ENCODE results near the gene FHAD1.

Gene FHAD1

GRCh38 chr1:15331180-15331579 is 84.2 kb downstream of the FHAD1 start:
- DNase-seq (ENCODE audit: low read depth): no peak
- no peak for TF ChIP-seq CTCF (IDR thresholded peaks at IDR 0.05; ENCODE audit: low read depth, low read length, missing control alignments)
- no peak overlapping the region for H3K4me3 ChIP-seq (ENCODE audit: low read depth, low read length)

- no peak for TF ChIP-seq CTCF (IDR thresholded peaks at IDR 0.05; ENCODE audit: low read depth, low read length, missing control alignments)
- H3K4me3 ChIP-seq (ENCODE audit: low read depth, low read length): no peak overlapping the region
- DNase-seq (ENCODE audit: low read depth): no peak
Observed at GRCh38 chr1:15331734-15332133, 84.7 kb downstream of the FHAD1 start.

- DNase-seq (ENCODE audit: low read depth): no peak
- TF ChIP-seq CTCF (IDR thresholded peaks at IDR 0.05; ENCODE audit: low read depth, low read length, missing control alignments): no peak
Observed at GRCh38 chr1:15332525-15332924, 85.5 kb downstream of the FHAD1 start.

GRCh38 chr1:15332952-15333715 is 86.1 kb downstream of the FHAD1 start:
- DNase-seq (ENCODE audit: low read depth): no peak
- H3K4me3 ChIP-seq (ENCODE audit: low read depth, low read length): no peak overlapping the region
- no peak for TF ChIP-seq CTCF (IDR thresholded peaks at IDR 0.05; ENCODE audit: low read depth, low read length, missing control alignments)

More at GRCh38 chr1:15332525-15332924, 85.5 kb downstream of the FHAD1 start:
- H3K4me3 ChIP-seq (ENCODE audit: low read depth, low read length): no peak overlapping the region

- DNase-seq (ENCODE audit: low read depth): no peak
- TF ChIP-seq CTCF (IDR thresholded peaks at IDR 0.05; ENCODE audit: low read depth, low read length, missing control alignments): no peak
- no peak overlapping the region for H3K4me3 ChIP-seq (ENCODE audit: low read depth, low read length)
Observed at GRCh38 chr1:15334995-15335394, 88.0 kb downstream of the FHAD1 start.

GRCh38 chr1:15336866-15337265 is 89.8 kb downstream of the FHAD1 start:
- no peak for DNase-seq (ENCODE audit: low read depth)
- TF ChIP-seq CTCF (IDR thresholded peaks at IDR 0.05; ENCODE audit: low read depth, low read length, missing control alignments): no peak
- no peak overlapping the region for H3K4me3 ChIP-seq (ENCODE audit: low read depth, low read length)

Measured in GM12864 (cell line).